Measurements from ENCODE around the gene PTPRN2. TPM values are rescaled to one million over a fixed set of nuclear protein-coding genes. Genes with fewer than 3 reads are reported as not detected.

PTPRN2 gene
- total and polyA plus RNA-seq, 2 of the 8 experiments (the other 6 are each of a cell fraction or from before 2014, with no cell fraction given) = 2.6 to 4.5 TPM

- DNase-seq (ENCODE audit: low read depth in 1 of 2, low spot score in 2 of 2) = no peak
- Histone ChIP-seq H3K9ac (replicated peaks in 1 of 4; ENCODE audit: extremely low read depth in 1 of 4, low read depth in 3 of 4, low read length in 3 of 4) (no peak overlapping the region), H3K79me1 (ENCODE audit: low read depth, low read length) (no peaks in the 10 kb centered on the region), H2BK5ac (ENCODE audit: low read depth, low read length) (no peak overlapping the region), H3K18ac (ENCODE audit: extremely low read depth, low read length) (no peak overlapping the region), H4K20me1 (replicated peaks in 1 of 2; ENCODE audit: control insufficient read depth in 1 of 2, insufficient read depth in 2 of 2, low read length in 2 of 2) (no peaks in the 10 kb centered on the region), H3K4me2 (ENCODE audit: insufficient read depth in 1 of 2, low read depth in 2 of 2, low read length in 2 of 2) (no peak overlapping the region), H3K27ac (ENCODE audit: low read depth, low read length) (no peak overlapping the region), H3K36me3 (ENCODE audit: control insufficient read depth in 2 of 4, insufficient read depth in 4 of 4, low read length in 3 of 4) (no peaks in the 10 kb centered on the region), H3K23me2 (ENCODE audit: low read depth, low read length) (no peaks in the 10 kb centered on the region), H3K4me1 (replicated peaks in 1 of 4; ENCODE audit: control insufficient read depth in 3 of 4, insufficient read depth in 4 of 4, low read length in 3 of 4) (no peaks in the 10 kb centered on the region), H3K27me3 (replicated peaks in 1 of 4; ENCODE audit: control insufficient read depth in 3 of 4, extremely low read depth in 1 of 4, insufficient read depth in 3 of 4, low read length in 3 of 4) (no peaks in the 10 kb centered on the region), H2BK120ac (replicated peaks; ENCODE audit: low read depth, low read length) (no peak overlapping the region), H2BK12ac (ENCODE audit: low read depth, low read length) (no peak overlapping the region), H2BK20ac (ENCODE audit: low read length) (no peak overlapping the region), H3K14ac (ENCODE audit: insufficient read length) (no peak overlapping the region), H3K56ac (replicated peaks; ENCODE audit: insufficient read length, low read depth, low read length) (no peak overlapping the region), H4K5ac (ENCODE audit: insufficient read length, low read depth, low read length) (no peak overlapping the region), H4K91ac (replicated peaks; ENCODE audit: insufficient read length, low read length) (no peak overlapping the region), H2AFZ (ENCODE audit: low read length) (no peak overlapping the region), H2BK15ac (ENCODE audit: low read length) (no peak overlapping the region), H4K8ac (ENCODE audit: extremely low read depth, insufficient read depth, low read length) (no peak overlapping the region), H3K79me2 (ENCODE audit: control insufficient read depth in 1 of 2, insufficient read depth in 2 of 2, low read length in 2 of 2) (no peaks in the 10 kb centered on the region), H3K9me3 (ENCODE audit: insufficient read depth in 2 of 2, low read depth in 1 of 2, low read length in 1 of 2) (peaks cover 2 to 50% of the 10 kb centered on the region in 2 experiments; a peak in 3 of 4 replicates), H2AK5ac (ENCODE audit: low read depth, low read length) (no peak overlapping the region), H3K4me3 (ENCODE audit: extremely low read depth in 1 of 4, insufficient read depth in 2 of 4, low read depth in 3 of 4, low read length in 4 of 4) (no peak overlapping the region), H3K4ac (replicated peaks; ENCODE audit: insufficient read length, low read depth, low read length) (no peak overlapping the region), H3K23ac (ENCODE audit: insufficient read length) (no peak overlapping the region)
- CTCF ChIA-PET (ENCODE audit: partially characterized antibody) = no interaction called here
- POLR2A ChIA-PET (ENCODE audit: partially characterized antibody) = no interaction called here
- WGBS, 2 experiments (ENCODE audit: extremely low coverage in 1 of 2, insufficient coverage in 1 of 2, insufficient read length in 1 of 2, insufficient replicate concordance in 2 of 2, low coverage in 1 of 2, low lambda C conversion rate in 2 of 2, missing lambda C conversion rate in 1 of 2) = 89% methylated on average over 10 of the region's 11 CpGs; no CpG with 5 or more reads in 1 of the 2 experiments
- FAIRE-seq = no peak
- TF ChIP-seq SRF (IDR thresholded peaks at IDR 0.05; ENCODE audit: low read depth, low read length) (no peak), SP2 (IDR thresholded peaks at IDR 0.05; ENCODE audit: low read length) (no peak), RAD21 (IDR thresholded peaks at IDR 0.05 in 1 of 2, conservative IDR thresholded peaks at IDR 0.05 in 1 of 2; ENCODE audit: low read depth in 2 of 2, low read length in 2 of 2) (no peak), POLR2AphosphoS5 (IDR thresholded peaks at IDR 0.05; ENCODE audit: low read depth, low read length) (no peak), KDM4A (IDR thresholded peaks at IDR 0.05; ENCODE audit: low read depth, low read length, severe bottlenecking) (no peak), SP4 (IDR thresholded peaks at IDR 0.05; ENCODE audit: low read length) (no peak), RNF2 (IDR thresholded peaks at IDR 0.05; ENCODE audit: borderline replicate concordance, low read depth, low read length, missing control alignments, poor library complexity, severe bottlenecking) (no peak), GABPA (IDR thresholded peaks at IDR 0.05; ENCODE audit: borderline replicate concordance, insufficient read depth, low read length) (no peak), CHD1 (IDR thresholded peaks at IDR 0.05; ENCODE audit: low read depth, low read length) (no peak), GTF2F1 (IDR thresholded peaks at IDR 0.05; ENCODE audit: borderline replicate concordance, low read depth, low read length) (no peak), HDAC2 (IDR thresholded peaks at IDR 0.05; ENCODE audit: borderline replicate concordance in 1 of 2, low read depth in 2 of 2, low read length in 2 of 2) (no peak), POLR2A (IDR thresholded peaks at IDR 0.05; ENCODE audit: control extremely low read depth in 1 of 2, low read depth in 2 of 2, low read length in 2 of 2) (no peak), SP1 (IDR thresholded peaks at IDR 0.05; ENCODE audit: low read depth, low read length) (no peak), MAFK (IDR thresholded peaks at IDR 0.05; ENCODE audit: low read depth, low read length) (no peak), SUZ12 (IDR thresholded peaks at IDR 0.05; ENCODE audit: low read length) (no peak)
Measured at GRCh38 chr7:158076215-158076614, 511.4 kb downstream of the PTPRN2 start.

Data from H1 (cell line).